Middle frontal gyrus (tissue), 1 donor: Measurements from ENCODE around the gene CEP128.

ENCODE experiments used
- DNase-seq: peaks from one replicate; pipeline ENCODE4 v3.0.0-alpha.2; 2015; ENCODE audit warnings: low spot score; ENCODE audit errors: extremely low spot score

Gene CEP128

GRCh38 chr14:80621701-80622100 lies 319.8 kb downstream of the CEP128 start:
- DNase-seq, result no peak

- DNase-seq, result no peak
Observed at GRCh38 chr14:80620434-80620833, 321.1 kb downstream of the CEP128 start.

DNA sequence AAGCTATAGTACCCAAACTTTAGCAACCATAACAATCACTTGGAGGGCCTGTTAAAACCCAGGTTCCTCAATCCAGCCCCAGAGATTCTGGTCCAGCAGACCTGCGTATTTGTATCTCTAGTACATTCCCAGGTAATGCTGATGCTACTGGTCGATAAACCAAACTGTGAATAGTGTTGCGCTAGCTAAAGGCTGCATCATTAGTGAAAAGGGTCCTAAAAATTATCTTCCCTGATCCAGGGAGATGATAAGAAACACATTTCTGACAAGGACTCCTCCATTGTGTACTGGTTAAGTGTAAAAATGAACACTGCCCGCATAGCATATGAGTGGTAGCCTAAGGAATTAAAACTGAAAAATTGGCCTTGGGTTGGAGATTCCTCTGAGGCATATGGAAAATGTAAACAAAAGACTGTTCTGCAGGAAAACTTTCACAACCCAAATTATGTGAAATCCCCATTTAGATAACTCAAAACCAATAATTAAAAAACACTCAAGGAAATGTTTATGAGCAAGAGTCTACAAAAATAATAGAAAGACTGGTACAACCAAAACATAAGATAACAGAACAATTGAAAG lies 322.7 kb downstream of the CEP128 start:
- no peak for DNase-seq

GRCh38 chr14:80615831-80616230 lies 325.7 kb downstream of the CEP128 start:
- DNase-seq, result no peak

- DNase-seq, result no peak
Observed at GRCh38 chr14:80609055-80609454, 332.5 kb downstream of the CEP128 start.

GRCh38 chr14:80608563-80608962 lies 333.0 kb downstream of the CEP128 start:
- no peak for DNase-seq

GRCh38 chr14:80607430-80608190 lies 333.9 kb downstream of the CEP128 start:
- no peak for DNase-seq

- no peak for DNase-seq
Observed at GRCh38 chr14:80606347-80606772, 335.2 kb downstream of the CEP128 start.

DNA sequence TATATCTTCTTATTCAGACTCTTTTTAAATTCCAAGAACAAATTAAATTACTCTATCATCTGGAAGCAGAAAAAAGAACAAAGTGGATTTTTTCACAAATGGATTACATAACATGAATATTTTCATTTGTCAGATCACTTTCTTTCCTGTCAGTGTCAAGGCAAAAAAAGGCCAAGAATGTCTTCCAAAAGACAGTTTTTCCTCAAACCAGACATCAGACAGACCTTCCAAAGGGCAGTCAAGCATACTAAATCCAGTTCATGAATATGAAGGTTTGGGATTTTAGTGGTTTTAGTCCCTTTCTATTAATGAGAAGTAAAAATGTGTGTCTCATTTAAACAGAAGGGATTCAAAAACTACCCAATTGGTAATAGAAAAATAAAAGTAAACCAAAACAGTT lies 336.0 kb downstream of the CEP128 start:
- no peak for DNase-seq

DNA sequence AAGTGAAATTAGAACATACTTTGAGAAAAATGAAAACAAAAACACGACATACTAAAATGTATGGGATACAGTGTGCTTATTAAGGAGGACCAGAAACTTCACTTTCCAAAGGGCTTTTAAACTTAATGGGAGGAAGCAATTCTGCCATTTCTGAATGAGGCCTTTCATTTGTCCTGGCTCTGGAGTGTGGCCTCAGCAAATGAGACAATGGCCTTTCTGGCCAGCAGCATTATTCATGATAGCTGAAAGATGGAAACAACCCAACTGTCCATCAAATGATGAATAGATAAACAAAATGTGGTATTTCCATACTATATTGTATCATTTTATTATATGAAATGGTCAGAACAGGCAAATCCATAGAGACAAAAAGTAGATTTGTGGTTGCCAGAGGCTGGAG lies 338.6 kb downstream of the CEP128 start:
- DNase-seq, result peak; percentile 47

DNA sequence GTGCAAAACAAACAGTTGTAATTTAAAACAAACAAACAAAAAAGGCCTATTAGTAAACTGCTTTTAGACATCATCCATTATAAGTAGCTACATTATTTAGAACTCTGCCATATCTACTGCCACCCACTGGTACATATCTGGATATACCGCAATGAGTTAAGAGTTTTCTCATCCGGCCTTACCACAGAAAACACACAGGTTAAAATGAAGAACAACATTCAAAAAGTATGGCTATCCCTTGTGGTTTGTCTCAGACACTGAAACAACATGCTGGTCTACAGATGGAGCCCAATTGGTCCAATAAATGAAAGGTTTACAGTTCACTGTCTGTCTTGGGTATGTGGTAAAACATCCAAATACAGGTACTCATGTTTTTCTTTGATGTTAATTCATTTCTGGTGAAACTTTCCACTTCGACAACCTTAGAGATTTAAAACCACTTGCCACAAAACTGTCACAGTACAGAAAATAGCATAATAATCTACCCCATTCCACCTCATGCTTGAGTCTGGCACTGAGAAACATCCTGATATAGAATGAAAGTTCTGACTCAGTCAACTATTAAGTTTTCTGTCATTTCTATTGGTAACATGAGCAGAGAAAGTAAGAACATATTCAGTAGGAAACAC lies 354.3 kb downstream of the CEP128 start:
- DNase-seq, result no peak

DNA sequence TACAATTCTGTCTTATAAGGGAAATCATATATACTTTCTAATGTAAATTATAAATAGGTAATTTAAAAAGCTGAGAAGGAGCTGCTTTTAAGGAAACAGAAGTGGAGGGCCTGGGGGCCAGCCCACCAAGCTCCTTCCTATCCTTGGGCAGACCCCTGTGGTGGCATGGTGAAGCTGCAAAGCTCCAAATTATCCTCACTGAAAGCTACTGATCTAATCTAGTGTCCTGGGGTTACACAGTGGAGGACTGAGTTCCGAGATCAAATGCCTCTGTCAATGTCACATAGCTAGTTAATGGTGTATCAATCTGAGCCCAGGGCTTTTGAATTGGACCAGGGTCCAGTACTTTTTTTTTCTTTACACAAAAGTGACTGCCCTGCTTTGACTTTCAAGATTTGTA lies 355.4 kb downstream of the CEP128 start:
- no peak for DNase-seq

- DNase-seq, result no peak
Observed at GRCh38 chr14:80585506-80585835, 356.1 kb downstream of the CEP128 start.

GRCh38 chr14:80584744-80585505 lies 356.6 kb downstream of the CEP128 start:
- no peak for DNase-seq

GRCh38 chr14:80577599-80577998 lies 363.9 kb downstream of the CEP128 start:
- DNase-seq, result no peak

DNA sequence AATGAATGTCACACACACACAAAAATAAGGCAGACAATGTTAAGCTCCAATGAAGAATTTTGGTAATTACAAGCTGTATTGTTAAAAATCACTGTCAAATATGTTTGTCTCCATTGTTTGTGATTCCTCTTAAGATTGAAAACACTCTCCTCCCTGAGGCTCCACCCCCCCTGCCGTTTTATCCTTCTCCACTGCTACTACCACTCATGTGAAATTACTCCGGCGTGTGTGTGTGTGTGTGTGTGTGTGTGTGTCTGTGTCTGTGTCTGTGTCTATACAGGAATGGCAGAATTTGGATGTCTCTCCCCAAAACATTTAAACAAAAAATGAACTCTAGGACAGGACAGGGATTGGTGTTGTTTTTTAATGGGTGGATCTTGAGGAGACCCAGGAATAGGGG lies 365.1 kb downstream of the CEP128 start:
- no peak for DNase-seq

- no peak for DNase-seq
Observed at GRCh38 chr14:80575763-80576162, 365.8 kb downstream of the CEP128 start.

- DNase-seq, result no peak
Observed at GRCh38 chr14:80572666-80573065, 368.9 kb downstream of the CEP128 start.

GRCh38 chr14:80570930-80571298 lies 370.6 kb downstream of the CEP128 start:
- DNase-seq, result no peak

DNA sequence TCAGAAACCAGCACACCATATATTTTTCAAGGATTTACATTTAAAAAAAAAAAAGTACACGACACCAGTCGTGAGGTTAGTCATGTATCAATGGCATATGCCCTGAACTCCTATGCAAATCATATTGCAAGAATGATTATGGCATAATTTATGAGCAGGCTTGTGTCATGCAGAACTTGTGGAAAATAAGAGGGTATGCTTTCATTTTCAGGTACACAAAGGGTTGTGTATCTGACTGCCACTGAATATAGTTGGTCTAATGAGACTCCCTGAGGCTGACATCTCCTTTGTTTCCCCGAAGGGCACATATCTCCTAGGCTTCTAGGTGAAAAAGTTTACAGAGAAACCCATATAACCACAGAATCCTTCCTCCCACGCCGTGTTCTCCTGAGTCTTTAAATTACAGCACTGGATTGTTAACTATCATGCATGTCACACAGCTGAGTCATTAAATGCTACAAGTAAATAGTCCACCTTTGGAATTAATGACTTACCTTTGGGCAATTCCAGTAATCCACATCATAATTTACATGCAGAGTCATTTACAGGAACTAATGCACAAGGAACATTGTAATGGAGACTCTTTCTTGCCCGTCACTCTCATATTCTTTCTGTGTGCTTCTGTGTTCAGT lies 373.5 kb downstream of the CEP128 start:
- no peak for DNase-seq

DNA sequence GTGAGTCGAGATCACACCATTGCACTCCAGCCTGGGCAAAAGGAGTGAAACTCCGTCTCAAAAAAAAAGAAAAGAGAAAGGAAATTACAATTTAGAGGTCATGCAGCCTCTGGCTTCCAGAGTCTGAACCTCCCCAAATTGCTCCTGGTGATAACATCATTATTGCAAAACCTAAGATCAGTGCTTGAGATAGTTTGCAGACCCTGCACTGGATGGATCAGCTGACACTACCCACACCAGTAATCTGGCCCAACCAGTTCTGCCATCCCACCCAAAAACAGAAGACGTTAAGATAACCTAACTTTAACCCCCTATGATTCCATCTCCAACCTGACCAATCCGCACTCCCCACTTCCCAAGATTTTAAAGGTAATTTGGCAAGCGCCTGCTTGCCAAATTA lies 376.5 kb downstream of the CEP128 start:
- DNase-seq, result no peak

GRCh38 chr14:80564051-80564450 lies 377.5 kb downstream of the CEP128 start:
- DNase-seq, result no peak
